DMS114 treated with DMSO at 0.1 percent for 48 hours (cell line): Measurements from ENCODE around the gene RIC8B.

ENCODE experiments used
- DNase-seq: peaks from one replicate; lab custom pipeline; 2025; ENCODE audit not compliant: unreplicated experiment; lab: John Stamatoyannopoulos, UW

The RIC8B gene

DNA sequence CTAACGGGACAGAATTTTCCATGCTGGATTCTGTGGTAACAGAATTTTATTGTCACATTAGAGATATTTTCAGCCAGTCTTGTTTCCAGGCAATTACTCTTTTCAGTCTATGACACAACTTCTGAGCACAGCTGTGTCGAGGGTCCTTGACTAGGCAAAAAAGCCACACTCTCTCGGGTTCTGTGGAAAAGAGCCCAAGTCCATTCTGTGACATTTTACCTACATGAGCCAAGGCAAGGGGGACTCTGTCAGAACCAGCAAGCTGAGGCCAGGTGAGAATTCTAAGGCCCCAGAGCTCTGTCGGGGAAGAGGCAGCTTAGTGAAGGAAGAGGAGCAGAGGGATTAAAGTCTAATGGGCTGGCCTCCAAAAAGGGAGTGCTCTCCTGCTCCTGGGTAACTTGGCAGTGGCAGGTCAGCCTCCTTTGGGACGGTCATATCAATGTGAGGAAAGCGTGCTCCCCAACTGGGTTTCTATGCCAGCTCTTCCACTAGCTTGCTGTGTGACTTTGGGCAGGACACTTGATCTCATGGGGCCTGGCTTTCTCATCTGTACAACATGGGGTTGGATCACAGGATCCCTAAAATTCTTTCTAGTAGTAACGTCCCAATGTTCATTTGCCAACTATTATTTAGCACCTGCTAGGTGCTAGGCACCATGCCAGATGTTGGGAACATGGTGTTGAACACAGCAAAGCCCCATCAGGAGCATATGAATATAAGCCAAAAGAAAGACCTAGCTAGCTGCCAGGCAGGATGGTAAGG is 16.0 kb upstream of the RIC8B start:
- no peak for DNase-seq

- no peak for DNase-seq
Observed at GRCh38 chr12:106759526-106760183, 14.8 kb upstream of the RIC8B start.

DNA sequence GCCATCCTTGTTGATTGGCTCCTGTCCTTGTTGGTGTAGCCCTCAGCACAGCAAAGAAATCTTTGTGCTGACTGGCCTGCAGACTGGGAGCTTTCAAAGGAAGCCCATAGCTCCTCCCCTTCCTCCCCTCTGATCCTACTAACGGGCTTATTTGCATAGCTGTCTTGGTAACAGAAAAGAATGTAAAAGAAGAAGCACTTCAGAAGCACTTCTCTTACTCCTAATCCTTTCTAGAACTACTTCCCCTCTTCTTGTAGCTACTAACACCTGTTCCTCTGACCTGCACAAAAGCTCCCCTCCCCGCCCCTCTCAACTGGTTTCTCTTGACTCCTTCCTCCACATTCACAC is 14.3 kb upstream of the RIC8B start:
- DNase-seq = no peak

DNA sequence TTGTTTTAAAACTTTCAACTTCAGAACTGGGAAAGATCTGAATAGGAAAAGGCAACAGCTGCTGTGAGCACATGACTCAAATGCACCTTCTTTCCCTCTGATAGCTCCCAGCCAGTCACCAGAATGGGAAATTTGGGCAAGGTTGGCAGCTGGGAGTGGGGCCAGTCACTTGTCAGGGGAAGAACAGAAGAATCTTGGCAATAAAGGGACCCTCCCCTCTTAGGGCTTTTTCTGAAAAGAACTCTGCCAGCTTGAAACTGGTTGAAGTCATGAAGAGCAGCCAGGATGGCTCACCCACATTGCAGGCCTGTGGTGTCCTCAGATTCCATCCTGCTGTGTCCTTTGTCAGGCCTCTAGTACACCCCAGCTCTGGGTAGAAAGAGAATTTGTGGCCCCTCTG is 10.3 kb upstream of the RIC8B start:
- no peak for DNase-seq

GRCh38 chr12:106764738-106765137 is 9.7 kb upstream of the RIC8B start:
- DNase-seq = no peak

DNA sequence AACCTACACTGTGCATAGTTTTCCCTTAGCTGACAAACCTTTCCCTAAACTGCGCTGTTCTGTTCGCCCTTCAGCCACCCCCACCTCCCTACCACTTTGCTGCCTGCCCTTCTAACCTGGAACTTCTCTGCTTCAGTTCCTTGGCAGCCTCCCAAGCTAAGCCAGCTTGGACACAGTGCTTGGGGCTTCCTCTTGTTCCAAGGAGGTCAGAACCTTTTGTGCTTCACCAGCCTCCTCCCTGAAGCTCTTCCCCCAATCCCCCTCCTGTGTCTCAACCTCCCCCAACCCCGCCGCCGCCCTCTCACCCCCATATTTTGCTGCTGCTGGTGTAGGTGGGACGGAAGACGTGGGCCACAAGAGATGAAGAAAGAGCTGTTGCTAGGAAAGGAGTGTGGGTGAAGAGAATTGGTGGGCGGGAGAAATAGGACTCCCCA is 8.1 kb upstream of the RIC8B start:
- no peak for DNase-seq

- DNase-seq = no peak
Observed at GRCh38 chr12:106767206-106767605, 7.3 kb upstream of the RIC8B start.

- no peak for DNase-seq
Observed at GRCh38 chr12:106767954-106768822, 6.3 kb upstream of the RIC8B start.

DNA sequence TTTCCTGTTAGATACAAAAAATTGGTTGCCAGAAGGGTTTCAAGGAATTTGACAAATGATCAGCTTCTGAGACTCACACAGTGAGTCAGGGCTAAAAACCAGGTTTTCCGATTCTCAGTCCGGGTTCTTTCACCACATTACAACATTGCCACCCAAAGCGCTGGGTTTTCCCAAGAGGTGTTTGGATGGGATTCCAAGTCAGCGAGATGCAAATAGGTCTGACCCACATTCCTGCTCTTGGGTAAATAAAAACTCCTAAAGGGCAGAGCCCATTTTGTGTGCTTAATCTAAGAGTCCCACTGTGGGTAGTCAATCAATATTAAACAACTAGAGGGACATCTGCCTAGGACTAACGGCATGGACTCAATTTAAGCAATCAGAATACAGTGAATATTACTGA is 5.4 kb upstream of the RIC8B start:
- DNase-seq = no peak

DNA sequence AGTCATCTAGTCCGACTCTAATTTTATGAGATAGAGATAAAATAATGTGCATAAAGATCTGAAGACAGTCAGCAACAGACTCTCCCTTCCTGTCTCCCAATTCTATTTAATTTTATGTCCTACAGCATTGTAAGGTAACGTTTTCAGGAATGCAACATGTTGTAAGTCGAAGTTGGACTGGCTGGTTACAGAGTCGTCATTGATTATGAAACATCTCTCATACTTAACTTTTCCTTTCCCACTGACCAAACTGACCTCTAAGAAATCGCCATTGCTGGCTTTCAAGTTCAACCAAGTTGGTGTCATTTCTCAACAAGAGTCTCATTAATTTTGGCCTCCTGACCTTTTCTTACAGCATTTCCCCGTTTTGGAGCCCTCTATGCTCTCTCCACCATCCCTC is 4.9 kb upstream of the RIC8B start:
- DNase-seq = no peak

- DNase-seq = no peak
Observed at GRCh38 chr12:106771425-106771824, 3.1 kb upstream of the RIC8B start.

DNA sequence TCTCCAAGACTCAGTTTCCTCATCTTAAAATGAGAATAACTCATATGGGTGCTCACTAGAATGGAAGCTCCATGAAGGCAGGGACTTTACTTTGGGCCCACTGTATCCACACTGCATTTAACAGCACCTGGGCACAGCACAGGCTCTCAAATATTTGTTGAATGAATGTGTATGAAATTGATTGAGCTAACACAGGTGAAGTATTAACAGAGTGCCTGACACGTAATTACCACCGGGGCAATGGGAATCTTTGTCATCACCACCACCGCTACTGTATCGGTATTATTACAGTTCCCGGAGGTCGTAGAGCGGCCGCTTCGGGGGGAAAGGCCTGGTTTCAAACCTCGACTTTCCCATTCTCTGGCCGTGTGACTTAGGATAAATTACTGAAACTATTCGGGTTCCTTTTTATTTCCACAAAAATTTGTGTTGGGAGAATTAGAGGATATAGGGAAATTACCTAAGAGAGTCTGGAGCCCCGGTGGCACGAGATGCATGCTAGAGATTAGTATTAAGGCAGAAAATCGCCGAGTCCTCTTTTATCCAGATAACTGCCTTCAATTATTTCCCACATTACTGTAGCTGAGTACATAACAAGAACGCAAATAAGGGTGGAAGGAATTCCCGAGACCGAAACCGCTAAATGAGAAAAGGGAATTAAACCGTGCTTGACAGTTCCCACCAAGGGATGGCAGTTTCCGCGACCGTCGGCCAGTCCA is 1.0 kb upstream of the RIC8B start:
- peak; percentile 59 for DNase-seq

DNA sequence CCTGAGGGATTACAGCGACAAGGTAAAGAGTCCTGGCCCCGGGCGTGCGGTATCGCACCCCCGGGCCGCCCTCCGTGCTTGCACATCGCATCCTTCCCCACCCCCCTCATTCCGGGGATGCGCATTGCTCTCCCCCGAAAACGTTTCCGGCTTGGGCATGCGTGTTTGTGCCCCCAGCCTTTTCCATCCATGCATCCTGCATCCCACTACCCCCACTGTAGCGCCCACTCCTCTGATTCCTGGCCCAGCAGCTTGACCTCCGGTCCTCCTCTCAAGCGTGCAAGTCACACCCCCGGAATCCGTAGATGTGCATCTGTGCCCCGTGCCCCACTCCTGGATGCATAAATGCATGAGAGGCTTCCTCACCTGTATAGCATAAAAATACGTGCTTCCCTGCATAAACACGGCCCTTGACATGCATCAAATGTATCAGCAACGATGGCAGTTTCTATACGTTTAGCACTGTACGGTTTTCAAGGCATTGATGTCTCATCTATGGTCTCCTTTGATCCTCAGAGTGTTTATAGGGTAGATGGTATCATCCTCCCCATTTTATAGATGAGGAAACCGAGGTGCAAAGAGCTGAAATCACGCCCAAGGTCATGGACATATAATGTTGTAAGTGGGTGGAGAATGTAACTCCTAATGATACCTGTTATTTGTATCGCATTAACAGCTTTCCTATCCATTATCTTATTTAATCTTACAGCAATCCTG is 484 bp downstream of the RIC8B start:
- no peak for DNase-seq

- no peak for DNase-seq
Observed at GRCh38 chr12:106776897-106777296, 2.4 kb downstream of the RIC8B start.

DNA sequence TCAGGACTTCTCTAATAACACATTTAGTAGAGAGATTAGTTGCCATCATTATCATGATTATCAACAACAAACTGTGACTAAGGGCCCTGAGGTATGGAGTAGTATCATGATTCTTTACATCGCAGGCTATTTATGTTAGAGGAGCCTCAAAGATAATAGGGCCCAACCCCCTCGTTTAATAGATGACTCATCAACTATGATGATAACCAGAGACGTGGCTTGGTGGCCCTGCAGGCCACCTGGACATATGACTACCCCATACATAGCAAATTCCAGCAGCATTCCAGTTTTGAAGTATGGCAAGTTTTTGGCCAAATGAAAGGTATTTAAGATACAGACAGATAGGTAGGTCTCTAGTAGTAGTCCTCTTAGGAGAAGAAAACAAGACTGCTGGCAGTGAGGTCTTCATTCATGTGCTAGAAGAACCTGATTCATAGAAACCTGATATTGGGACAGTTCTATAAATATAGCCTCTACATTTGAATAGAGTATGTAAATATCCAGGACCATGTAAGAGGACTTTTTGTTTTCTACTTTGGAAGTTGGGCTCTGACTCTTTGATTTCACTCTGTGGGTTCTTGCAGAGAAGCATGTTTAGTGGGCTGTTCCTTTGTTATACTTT is 5.6 kb downstream of the RIC8B start:
- no peak for DNase-seq

GRCh38 chr12:106782619-106783018 is 8.1 kb downstream of the RIC8B start:
- no peak for DNase-seq

- DNase-seq = no peak
Observed at GRCh38 chr12:106783515-106783914, 9.0 kb downstream of the RIC8B start.

DNA sequence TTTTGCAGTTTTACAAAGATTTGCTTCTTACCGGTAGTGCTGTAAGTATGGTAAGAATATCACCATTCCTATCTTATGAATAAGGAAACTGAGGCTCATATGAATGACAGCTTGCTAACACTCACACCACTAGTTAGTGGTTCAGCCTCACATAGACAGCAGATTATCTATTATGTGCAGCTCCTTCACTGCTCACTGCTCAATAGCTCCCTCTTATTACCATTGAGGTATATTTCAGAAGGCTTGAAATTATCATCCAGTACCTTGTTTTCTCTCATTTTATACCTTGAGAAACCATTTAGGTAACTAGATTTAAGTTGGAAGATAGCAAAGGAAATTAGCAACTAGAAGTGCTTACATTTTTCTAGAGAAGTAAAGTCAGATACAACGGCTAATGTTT is 15.5 kb downstream of the RIC8B start:
- no peak for DNase-seq

DNA sequence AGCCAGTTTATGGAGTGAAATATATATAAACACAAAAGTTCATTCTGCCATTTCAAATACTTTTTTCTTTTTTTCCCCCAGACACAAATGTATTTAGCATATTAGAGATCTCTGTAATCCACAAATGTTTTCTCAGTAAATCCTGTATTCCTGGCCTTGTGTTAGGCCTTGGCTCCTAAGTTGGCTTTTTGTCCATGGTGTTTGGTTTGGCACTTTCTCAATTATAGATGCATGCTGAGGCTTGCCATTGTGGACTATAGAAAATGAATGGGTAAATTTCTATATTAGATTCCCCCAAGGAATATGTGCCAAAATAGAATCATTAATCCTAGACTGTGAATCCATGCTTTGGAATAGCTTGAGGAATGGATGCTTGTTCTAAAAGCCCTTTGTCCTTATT is 17.0 kb downstream of the RIC8B start:
- DNase-seq = no peak

DNA sequence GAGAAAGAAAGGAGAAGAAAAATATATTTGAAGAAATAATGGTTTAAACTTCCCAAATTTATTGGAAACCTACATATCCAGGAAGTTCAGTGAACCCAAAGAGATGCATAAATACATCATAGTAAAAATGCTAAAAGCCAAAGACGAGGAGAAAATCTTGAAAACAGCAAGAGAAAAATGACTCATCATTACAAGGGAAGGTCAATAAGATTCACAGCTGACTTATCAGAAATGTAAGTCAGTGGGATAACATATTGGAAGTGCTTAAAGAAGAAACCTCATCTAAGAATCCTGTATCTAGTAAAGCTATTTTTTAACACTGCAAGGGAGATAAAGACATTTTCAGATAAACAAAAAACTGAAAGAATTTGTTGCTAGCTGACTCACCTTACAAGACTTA is 19.9 kb downstream of the RIC8B start:
- no peak for DNase-seq
